GM21825 (cell line): ENCODE measurements around the gene COLEC11.

Source experiments
- ATAC-seq: cut with Tn5 transposase; IDR thresholded peaks from one replicate; pipeline ENCODE4 v1.9.1; 2021; ENCODE audit warnings: mild to moderate bottlenecking, moderate library complexity; ENCODE audit not compliant: unreplicated experiment

The COLEC11 gene

GRCh38 chr2:3584608-3585260, 10.2 kb upstream of the COLEC11 start:
- no peak for ATAC-seq

- ATAC-seq, result no peak
Observed at GRCh38 chr2:3585261-3586109, 9.4 kb upstream of the COLEC11 start.

- no peak for ATAC-seq
Observed at GRCh38 chr2:3586220-3586619, 8.7 kb upstream of the COLEC11 start.

- no peak for ATAC-seq
Observed at GRCh38 chr2:3587021-3587420, 7.9 kb upstream of the COLEC11 start.

- ATAC-seq, result no peak
Observed at GRCh38 chr2:3587432-3587831, 7.5 kb upstream of the COLEC11 start.

GRCh38 chr2:3588084-3588483, 6.8 kb upstream of the COLEC11 start:
- ATAC-seq, result no peak

GRCh38 chr2:3589086-3589485, 5.8 kb upstream of the COLEC11 start:
- ATAC-seq, result no peak

GRCh38 chr2:3595404-3595803, 492 bp downstream of the COLEC11 start:
- no peak for ATAC-seq

GRCh38 chr2:3595985-3596384, 1.1 kb downstream of the COLEC11 start:
- peak; percentile 89 for ATAC-seq

- no peak for ATAC-seq
Observed at GRCh38 chr2:3596901-3597417, 2.0 kb downstream of the COLEC11 start.

GRCh38 chr2:3597567-3597966, 2.7 kb downstream of the COLEC11 start:
- no peak for ATAC-seq

GRCh38 chr2:3598197-3598910, 3.4 kb downstream of the COLEC11 start:
- ATAC-seq, result no peak

GRCh38 chr2:3598912-3599854, 4.3 kb downstream of the COLEC11 start:
- ATAC-seq, result no peak

- no peak for ATAC-seq
Observed at GRCh38 chr2:3600256-3600855, 5.4 kb downstream of the COLEC11 start.

- ATAC-seq, result no peak
Observed at GRCh38 chr2:3601561-3602271, 6.8 kb downstream of the COLEC11 start.

- ATAC-seq, result no peak
Observed at GRCh38 chr2:3602553-3603339, 7.8 kb downstream of the COLEC11 start.

GRCh38 chr2:3603536-3604206, 8.8 kb downstream of the COLEC11 start:
- ATAC-seq, result no peak
